GM21786 (cell line): Measurements from ENCODE around the gene VASN.
"Not testable (repeated sequence)": the region's sequence is repeated elsewhere in the genome, so short reads cannot be mapped to it uniquely, and the experiment has no call there.

Experiments
- ATAC-seq: cut with Tn5 transposase; IDR thresholded peaks from one replicate; pipeline ENCODE4 v1.9.1; 2021; ENCODE audit not compliant: unreplicated experiment

VASN gene

GRCh38 chr16:4336701-4337539 is 34.7 kb upstream of the VASN start:
- ATAC-seq, result no peak

GRCh38 chr16:4337540-4338088 is 34.0 kb upstream of the VASN start:
- no peak for ATAC-seq

GRCh38 chr16:4338125-4338582 is 33.5 kb upstream of the VASN start:
- no peak for ATAC-seq

- no peak for ATAC-seq
Measured at GRCh38 chr16:4338712-4339299, 32.8 kb upstream of the VASN start.

DNA sequence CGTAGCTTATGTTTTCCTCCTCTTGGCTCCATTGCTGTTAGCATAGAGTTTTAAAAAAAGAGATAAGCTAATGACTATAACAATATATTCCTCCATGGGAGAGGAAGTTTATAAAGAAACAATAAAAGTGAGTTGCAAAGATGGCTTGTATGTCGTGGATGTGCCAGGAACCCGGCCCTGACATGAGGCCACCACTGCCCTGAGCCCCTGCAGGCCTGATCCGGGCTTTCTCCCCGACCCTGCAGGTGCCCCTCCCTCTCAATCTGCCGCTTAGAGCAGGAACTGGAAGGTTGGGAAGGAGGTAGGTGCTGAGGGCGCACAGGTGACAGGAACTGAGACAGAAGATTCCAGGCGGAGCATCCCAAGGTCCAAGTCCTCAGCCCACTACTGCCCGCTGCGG is 32.2 kb upstream of the VASN start:
- ATAC-seq, result no peak

DNA sequence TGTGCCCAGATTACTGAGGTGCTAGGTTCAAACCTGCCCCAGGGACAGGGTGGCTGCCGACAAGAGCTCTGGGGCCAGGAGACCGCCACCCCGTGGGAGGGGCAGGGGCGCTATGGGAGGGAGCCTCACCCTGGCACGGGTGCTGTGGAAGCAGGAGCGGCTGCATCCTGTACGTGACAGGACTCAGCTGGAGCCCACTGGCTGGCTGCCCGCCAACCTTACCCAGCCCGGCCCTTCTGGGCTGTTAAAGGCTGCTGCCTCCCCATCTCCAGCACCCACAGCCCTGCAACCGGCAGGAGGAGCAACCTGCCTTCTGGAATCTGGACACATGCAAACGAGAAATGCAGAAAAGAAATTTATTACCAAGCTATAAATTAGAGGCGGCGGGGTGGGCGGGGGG is 31.7 kb upstream of the VASN start:
- ATAC-seq, result no peak

GRCh38 chr16:4340443-4340842 is 31.2 kb upstream of the VASN start:
- ATAC-seq, result no peak

DNA sequence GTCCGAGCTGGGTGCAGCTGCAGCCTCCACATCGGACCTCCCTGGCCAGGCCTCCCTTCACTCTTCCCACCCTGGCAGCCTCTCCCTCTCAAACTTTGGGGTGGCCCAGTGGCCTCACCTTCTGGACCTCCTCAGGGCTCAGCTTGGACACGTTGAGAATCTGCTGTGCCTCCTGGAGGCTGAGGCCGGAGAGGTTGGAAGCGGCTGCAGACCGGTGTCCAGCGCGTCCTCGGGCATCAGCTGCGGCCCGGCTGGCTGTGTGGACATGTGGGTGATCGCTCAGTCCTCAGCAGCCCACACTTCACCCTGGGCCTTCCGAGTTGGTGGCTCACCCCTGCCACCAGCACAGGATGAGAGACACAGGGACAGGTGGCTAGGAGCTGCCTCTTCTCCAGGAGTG is 30.4 kb upstream of the VASN start:
- ATAC-seq, result no peak

- ATAC-seq, result no peak
Measured at GRCh38 chr16:4342866-4343744, 28.5 kb upstream of the VASN start.

DNA sequence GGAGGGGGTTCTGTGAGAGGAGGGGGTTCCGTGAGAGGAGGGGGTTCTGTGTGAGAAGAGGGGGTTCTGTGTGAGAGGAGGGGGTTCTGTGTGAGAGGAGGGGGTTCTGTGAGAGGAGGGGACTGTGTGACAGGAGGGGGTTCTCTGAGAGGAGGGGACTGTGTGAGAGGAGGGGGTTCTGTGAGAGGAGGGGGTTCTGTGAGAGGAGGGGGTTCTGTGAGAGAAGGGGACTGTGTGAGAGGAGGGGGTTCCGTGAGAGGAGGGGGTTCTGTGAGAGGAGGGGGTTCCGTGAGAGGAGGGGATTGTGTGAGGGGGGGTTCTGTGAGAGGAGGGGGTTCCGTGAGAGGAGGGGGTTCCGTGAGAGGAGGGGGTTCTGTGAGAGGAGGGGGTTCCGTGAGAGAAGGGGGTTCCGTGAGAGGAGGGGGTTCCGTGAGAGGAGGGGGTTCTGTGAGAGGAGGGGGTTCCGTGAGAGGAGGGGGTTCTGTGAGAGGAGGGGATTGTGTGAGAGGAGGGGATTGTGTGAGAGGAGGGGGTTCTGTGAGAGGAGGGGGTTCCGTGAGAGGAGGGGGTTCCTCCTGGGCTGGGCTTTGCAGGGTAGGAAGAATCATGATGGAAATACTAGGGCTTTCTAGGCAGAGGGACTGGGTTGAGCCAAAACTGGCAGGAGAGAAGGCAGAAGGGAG is 27.2 kb upstream of the VASN start:
- not testable (repeated sequence) for ATAC-seq

GRCh38 chr16:4344983-4345835 is 26.4 kb upstream of the VASN start:
- ATAC-seq, result no peak

- no peak for ATAC-seq
Measured at GRCh38 chr16:4345836-4346781, 25.5 kb upstream of the VASN start.

- no peak for ATAC-seq
Measured at GRCh38 chr16:4347010-4347409, 24.6 kb upstream of the VASN start.

- ATAC-seq, result no peak
Measured at GRCh38 chr16:4347765-4348509, 23.7 kb upstream of the VASN start.

- no peak for ATAC-seq
Measured at GRCh38 chr16:4349332-4349731, 22.3 kb upstream of the VASN start.

GRCh38 chr16:4350365-4350786 is 21.3 kb upstream of the VASN start:
- no peak for ATAC-seq

GRCh38 chr16:4350787-4351659 is 20.6 kb upstream of the VASN start, which contains the start of gene PAM16:
PAM16 (minus strand) TSS chr16:4351321; CDS start chr16:4351234, 87 bp downstream.
- ATAC-seq, result peak; percentile 90
